ENCODE measurements around the gene SPACA6. TPM values are rescaled to one million over a fixed set of nuclear protein-coding genes. Genes with fewer than 3 reads are reported as not detected.
A peak's percentile ranks its signal among the peaks of the same experiment; 100 is the strongest.

The SPACA6 gene
- total RNA-seq, 1 experiment from 2014 or later = 18.9 TPM

DNA sequence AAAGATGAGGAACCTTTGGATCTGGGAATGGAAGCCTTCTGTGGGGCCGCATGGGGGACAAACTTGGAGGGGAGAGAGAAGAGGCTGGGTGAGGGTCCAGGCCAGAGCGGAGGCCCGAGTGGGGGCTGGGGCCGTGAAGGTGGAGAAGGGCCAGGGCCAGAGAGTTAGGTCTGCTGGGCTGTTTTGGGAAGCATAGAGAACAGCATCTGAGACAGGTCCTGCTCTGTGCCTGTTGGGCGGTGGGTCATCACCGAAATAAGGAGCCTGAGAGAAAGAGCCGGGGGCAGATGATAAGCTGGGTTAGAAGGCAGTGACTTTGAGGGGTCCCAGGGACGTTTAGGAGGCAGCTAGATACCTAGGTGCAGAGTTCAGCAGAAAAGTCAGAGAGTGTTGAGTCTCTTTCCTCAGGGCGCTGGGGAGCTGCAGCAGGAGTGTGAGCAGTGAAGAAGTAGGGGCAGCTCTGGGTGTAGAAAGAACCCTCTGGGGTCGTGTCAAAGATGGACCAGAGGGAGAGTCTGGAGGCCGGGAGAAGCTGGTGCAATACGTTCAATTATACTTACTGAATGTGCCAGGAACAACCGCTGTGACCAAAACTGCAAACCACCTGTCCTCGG lies 2.7 kb downstream of the SPACA6 start:
- H3K79me2 ChIP-seq (ENCODE audit: insufficient read depth, low read length) = no peaks in the 10 kb centered on the region; the same call in 1 of the 2 replicates
- H3K9ac ChIP-seq (ENCODE audit: extremely low read depth, insufficient read length, low read length) = no peak overlapping the region
- no peaks in the 10 kb centered on the region for H4K20me1 ChIP-seq (ENCODE audit: control insufficient read depth, insufficient read depth, insufficient read length)
- no peak overlapping the region for H2BK20ac ChIP-seq (ENCODE audit: low read depth, low read length, poor library complexity, severe bottlenecking)
- H3K4me3 Mint-ChIP-seq = no peak overlapping the region; a peak in 1 of 5 replicates
- H2BK120ac ChIP-seq (ENCODE audit: low read depth, low read length, poor library complexity, severe bottlenecking) = no peak overlapping the region
- no peaks in the 10 kb centered on the region for H3K4me1 ChIP-seq (ENCODE audit: insufficient read depth, low read length)
- H3K27ac Mint-ChIP-seq = peak overlapping the region in 1 of 3 experiments; percentile 14; a peak in 1 of 7 replicates
- H3K56ac ChIP-seq (ENCODE audit: insufficient read length, low read depth, low read length) = no peak overlapping the region
- no CpG with 5 or more reads among the region's 14 CpGs for WGBS (ENCODE audit: extremely low coverage, insufficient read length, low lambda C conversion rate)
- H3K18ac ChIP-seq (ENCODE audit: insufficient read length, low read depth, low read length) = no peak overlapping the region
- no peak overlapping the region for H2AK5ac ChIP-seq (ENCODE audit: insufficient read length, low read length)
- no peak overlapping the region for H3K14ac ChIP-seq (ENCODE audit: insufficient read depth, low read length)
- no peak overlapping the region for H2AFZ ChIP-seq (ENCODE audit: low read length)
- no peak overlapping the region for H3K4ac ChIP-seq (ENCODE audit: low read depth, low read length)
- H3K79me1 ChIP-seq (ENCODE audit: insufficient read depth, low read depth, low read length, poor library complexity, severe bottlenecking) = no peaks in the 10 kb centered on the region
- H4K8ac ChIP-seq (replicated peaks; ENCODE audit: insufficient read length, low read depth, low read length) = no peak overlapping the region
- H4K91ac ChIP-seq (ENCODE audit: insufficient read length, low read depth, low read length) = no peak overlapping the region
- no peak overlapping the region for H2BK15ac ChIP-seq (ENCODE audit: low read depth, low read length)
- peaks cover 9% of the 10 kb centered on the region for H3K23me2 ChIP-seq (ENCODE audit: insufficient read length, low read depth, low read length, poor library complexity, severe bottlenecking)
- H3K9me3 ChIP-seq (ENCODE audit: control insufficient read depth, low read depth, low read length) = no peaks in the 10 kb centered on the region
- no peak for TF ChIP-seq CTCF (conservative IDR thresholded peaks at IDR 0.05)
- H3K27me3 ChIP-seq (ENCODE audit: insufficient read depth, low read length) = no peaks in the 10 kb centered on the region
- H2BK12ac ChIP-seq (ENCODE audit: insufficient read length, low read depth, low read length) = no peak overlapping the region
- H3K36me3 Mint-ChIP-seq (ENCODE audit: insufficient read depth in 1 of 3, low read depth in 3 of 3) = peaks cover 9 to 76% (median 42%) of the 10 kb centered on the region in 3 experiments; a peak in 6 of 7 replicates
- no peaks in the 10 kb centered on the region; a peak in 1 of 5 replicates for H3K9me3 Mint-ChIP-seq
- no peak overlapping the region for H4K5ac ChIP-seq (ENCODE audit: insufficient read length, low read depth, low read length)
- H3K27ac ChIP-seq (ENCODE audit: insufficient read length, low read depth, low read length) = no peak overlapping the region
- DNase-seq = no peak
- no peak overlapping the region for H2BK5ac ChIP-seq (ENCODE audit: insufficient read length, low read length)
- no peak overlapping the region for H3K4me2 ChIP-seq (ENCODE audit: insufficient read depth, insufficient read length, low read length)
- no peaks in the 10 kb centered on the region for H3K27me3 Mint-ChIP-seq (ENCODE audit: low read depth)
- no peak overlapping the region for H3T11ph ChIP-seq (ENCODE audit: low read length)
- H3K4me1 Mint-ChIP-seq = peaks cover 20 to 24% of the 10 kb centered on the region in 2 experiments
- no peak overlapping the region for H3K23ac ChIP-seq (ENCODE audit: insufficient read length, low read depth, low read length)
